Spleen (tissue), 7 donors: ENCODE measurements around the gene DIP2C.

Experiments used
- CTCF ChIP-seq, 11 experiments: fragments of 200-600 bp in 7 of 11; fragments of 450-650 bp in 4 of 11; sonication (generic) in 4 of 11; IDR thresholded peaks in 8 of 11; conservative IDR thresholded peaks in 3 of 11; 1 replicate in 7 of 11; 2 replicates in 4 of 11; pipeline versions ENCODE4 v1.4.0 to v1.8.0; 2016 to 2021; ENCODE audit warnings: antibody characterized with exemption in 11 of 11, inconsistent platforms in 4 of 11, mild to moderate bottlenecking in 1 of 11
- POLR2A ChIP-seq, 3 donors: fragments of 450-650 bp; IDR thresholded peaks; one replicate each; pipeline ENCODE4 v1.5.1; 2017; ENCODE audit warnings: antibody characterized with exemption in 3 of 3, mild to moderate bottlenecking in 1 of 3
- POLR2AphosphoS5 ChIP-seq, 3 donors: sonication (generic); formaldehyde crosslinking; IDR thresholded peaks; one replicate each; pipeline ENCODE4 v1.5.1; 2017; ENCODE audit warnings: antibody characterized with exemption in 3 of 3
- donor health status: DM: no; HTN: no; CAD: no; lungs with moderate emphysema.
- donor health status: DM: no; HTN: no; CAD: no.
- donor health status: DM: no; HTN: no; CAD: no.

GRCh38 chr10:563827-564226 is 125.6 kb downstream of the DIP2C start:
- TF ChIP-seq CTCF (IDR thresholded peaks at IDR 0.05 in 8 of 11, conservative IDR thresholded peaks at IDR 0.05 in 3 of 11) (no peak), POLR2A (IDR thresholded peaks at IDR 0.05) (no peak), POLR2AphosphoS5 (IDR thresholded peaks at IDR 0.05) (no peak)
